ENCODE results near the gene LGALS1.
A peak's percentile ranks its signal among the peaks of the same experiment; 100 is the strongest.

The LGALS1 gene

DNA sequence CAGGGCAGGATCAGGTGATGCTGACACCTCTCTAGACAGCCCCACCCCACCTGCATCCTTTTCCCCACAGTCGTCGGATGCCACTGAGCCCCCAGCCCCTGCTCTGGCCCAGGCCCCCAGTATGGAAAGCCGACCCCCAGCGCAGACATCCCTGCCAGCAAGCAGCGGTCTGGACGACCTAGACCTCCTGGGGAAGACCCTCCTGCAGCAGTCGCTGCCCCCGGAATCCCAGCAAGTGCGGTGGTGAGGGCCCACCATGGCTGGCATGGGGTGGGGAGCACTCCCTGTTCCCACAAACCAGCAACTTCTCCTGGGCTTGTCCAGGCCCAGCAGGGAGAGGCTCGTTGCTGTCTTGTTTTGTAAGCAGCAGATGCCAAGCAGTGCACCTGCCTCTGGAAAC, 45.5 kb upstream of the LGALS1 start:
- TF ChIP-seq, protein P1, sequence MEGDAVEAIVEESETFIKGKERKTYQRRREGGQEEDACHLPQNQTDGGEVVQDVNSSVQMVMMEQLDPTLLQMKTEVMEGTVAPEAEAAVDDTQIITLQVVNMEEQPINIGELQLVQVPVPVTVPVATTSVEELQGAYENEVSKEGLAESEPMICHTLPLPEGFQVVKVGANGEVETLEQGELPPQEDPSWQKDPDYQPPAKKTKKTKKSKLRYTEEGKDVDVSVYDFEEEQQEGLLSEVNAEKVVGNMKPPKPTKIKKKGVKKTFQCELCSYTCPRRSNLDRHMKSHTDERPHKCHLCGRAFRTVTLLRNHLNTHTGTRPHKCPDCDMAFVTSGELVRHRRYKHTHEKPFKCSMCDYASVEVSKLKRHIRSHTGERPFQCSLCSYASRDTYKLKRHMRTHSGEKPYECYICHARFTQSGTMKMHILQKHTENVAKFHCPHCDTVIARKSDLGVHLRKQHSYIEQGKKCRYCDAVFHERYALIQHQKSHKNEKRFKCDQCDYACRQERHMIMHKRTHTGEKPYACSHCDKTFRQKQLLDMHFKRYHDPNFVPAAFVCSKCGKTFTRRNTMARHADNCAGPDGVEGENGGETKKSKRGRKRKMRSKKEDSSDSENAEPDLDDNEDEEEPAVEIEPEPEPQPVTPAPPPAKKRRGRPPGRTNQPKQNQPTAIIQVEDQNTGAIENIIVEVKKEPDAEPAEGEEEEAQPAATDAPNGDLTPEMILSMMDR (IDR thresholded peaks at IDR 0.05; ENCODE audit: low read depth, low read length), result no peak
- no peak for DNase-seq (ENCODE audit: extremely low read depth, low read depth)

GRCh38 chr22:37630839-37631435, 44.5 kb upstream of the LGALS1 start:
- TF ChIP-seq, protein P1 (IDR thresholded peaks at IDR 0.05; ENCODE audit: low read depth, low read length), result no peak
- DNase-seq (ENCODE audit: extremely low read depth, low read depth), result no peak

- TF ChIP-seq, protein P1 (IDR thresholded peaks at IDR 0.05; ENCODE audit: low read depth, low read length), result no peak
- no peak for DNase-seq (ENCODE audit: extremely low read depth, low read depth)
Observed at GRCh38 chr22:37631448-37632173, 43.8 kb upstream of the LGALS1 start.

DNA sequence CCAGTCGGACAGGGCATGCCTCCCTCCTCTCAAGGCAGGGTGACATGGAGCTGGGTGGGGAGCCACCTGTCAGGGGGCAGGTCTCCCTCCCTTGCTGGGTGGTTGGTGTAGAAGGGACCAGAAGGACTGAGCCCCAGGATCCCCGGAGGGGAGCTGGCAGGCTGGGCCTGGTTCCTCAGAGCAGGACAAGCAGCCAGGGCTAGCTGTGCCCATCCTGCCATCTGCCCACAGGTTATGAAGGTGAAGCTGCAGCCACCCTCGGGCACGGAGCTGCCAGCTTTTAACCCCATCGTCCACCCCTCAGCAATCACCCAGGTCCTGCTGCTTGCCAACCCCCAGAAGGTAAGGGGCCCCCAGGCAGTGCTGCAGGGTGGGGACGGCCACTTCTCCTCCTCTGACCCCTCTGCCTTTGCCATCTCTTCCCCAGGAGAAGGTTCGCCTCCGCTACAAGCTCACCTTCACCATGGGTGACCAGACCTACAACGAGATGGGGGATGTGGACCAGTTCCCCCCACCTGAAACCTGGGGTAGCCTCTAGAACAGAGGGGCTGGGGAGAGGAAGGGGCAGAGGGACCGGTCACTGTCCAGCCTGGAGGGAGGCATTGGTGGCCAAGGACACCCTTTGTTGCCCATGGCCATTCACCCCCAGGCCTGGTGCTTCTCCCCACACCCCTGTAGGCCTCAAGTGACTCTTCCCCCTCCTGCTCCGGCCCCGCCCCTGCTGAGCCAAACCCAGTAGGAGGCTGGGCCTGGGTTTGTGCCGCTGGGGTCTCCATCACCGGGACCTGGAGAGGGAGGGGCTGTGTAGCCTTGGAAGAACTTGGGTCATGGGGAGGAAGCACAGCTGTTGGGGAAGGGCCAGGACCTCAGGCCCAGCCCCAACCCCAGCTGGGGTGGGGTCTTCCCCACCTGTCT, 43.0 kb upstream of the LGALS1 start:
- TF ChIP-seq, protein P1 (IDR thresholded peaks at IDR 0.05; ENCODE audit: low read depth, low read length), result no peak
- DNase-seq (ENCODE audit: extremely low read depth, low read depth), result no peak

GRCh38 chr22:37633089-37633624, 42.3 kb upstream of the LGALS1 start:
- DNase-seq (ENCODE audit: extremely low read depth, low read depth), result no peak
- TF ChIP-seq, protein P1 (IDR thresholded peaks at IDR 0.05; ENCODE audit: low read depth, low read length), result no peak

- DNase-seq (ENCODE audit: extremely low read depth, low read depth), result peak; percentile 66
- TF ChIP-seq, protein P1 (IDR thresholded peaks at IDR 0.05; ENCODE audit: low read depth, low read length), result peak; percentile 32
Observed at GRCh38 chr22:37633625-37634416, 41.6 kb upstream of the LGALS1 start.
